Endothelial cell of umbilical vein (primary cell): ENCODE results near the gene TUT7. TPM values are rescaled to one million over a fixed set of nuclear protein-coding genes. Genes with fewer than 3 reads are reported as not detected.

ENCODE experiments used
- BruUV-seq: library from RNA; stranded (reverse); fragments of 400-500 nt; replicated peaks from 2 replicates; lab custom pipeline; 2021; lab: Mats Ljungman, UMichigan
- CTCF ChIA-PET: fragments of 300-600, 350-600 bp; sonication (Branson Sonifier 250); formaldehyde crosslinking; loops from one replicate; lab custom pipeline; 2021; ENCODE audit warnings: antibody characterized with exemption, inconsistent platforms; lab: Charles Lee
- POLR2A ChIA-PET: fragments of 300-600, 350-600 bp; sonication (Branson Sonifier 250); formaldehyde crosslinking; loops from one replicate; lab custom pipeline; 2021; ENCODE audit warnings: antibody characterized with exemption, inconsistent platforms; lab: Charles Lee
- DNase-seq: peaks from one replicate; pipeline ENCODE4 v3.0.0-alpha.2; 2011; ENCODE audit warnings: low read depth, low spot score
- FAIRE-seq: peaks from 2 replicates; lab custom pipeline; 2011; peaks lifted over from hg19 to GRCh38; lab: Jason Lieb, UNC
- H2AFZ ChIP-seq: 2 replicates; pipeline ENCODE4 v1.6.0; 2012; ENCODE audit warnings: low read depth, low read length, control low read depth, inconsistent platforms
- H3K27ac ChIP-seq: 2 replicates; pipeline ENCODE4 v1.5.1; 2011; ENCODE audit warnings: low read depth, mild to moderate bottlenecking, control low read depth, low read length, moderate library complexity; ENCODE audit not compliant: insufficient read depth
- H3K27me3 ChIP-seq, 2 experiments: 2 replicates each; pipeline versions ENCODE4 v1.6.0 to v1.6.1; 2011; ENCODE audit warnings: low read length in 2 of 2, mixed read lengths in 1 of 2; ENCODE audit not compliant: control insufficient read depth in 2 of 2, insufficient read depth in 2 of 2
- H3K36me3 ChIP-seq, 2 experiments: 2 replicates in 1 of 2; 3 replicates in 1 of 2; pipeline ENCODE4 v1.5.1; 2011; ENCODE audit warnings: low read length in 2 of 2, mild to moderate bottlenecking in 1 of 2, moderate library complexity in 1 of 2; ENCODE audit not compliant: control insufficient read depth in 2 of 2, insufficient read depth in 2 of 2; ENCODE audit errors: extremely low read depth in 1 of 2
- H3K4me1 ChIP-seq: 3 replicates; pipeline ENCODE4 v1.5.1; 2011; ENCODE audit warnings: mild to moderate bottlenecking, low read length; ENCODE audit not compliant: control insufficient read depth, insufficient read depth; ENCODE audit errors: extremely low read depth
- H3K4me2 ChIP-seq: 2 replicates; pipeline ENCODE4 v1.6.1; 2011; ENCODE audit warnings: low read length, control low read depth, mixed read lengths; ENCODE audit not compliant: insufficient read depth
- H3K4me3 ChIP-seq, 3 experiments: fragments of 200-600 bp in 1 of 3; sonication (generic), shearing (Covaris generic) in 1 of 3; replicated peaks in 1 of 3; 2 replicates each; pipeline ENCODE4 v1.5.1; 2011 to 2016; ENCODE audit warnings: control low read depth in 3 of 3, low read length in 3 of 3, mild to moderate bottlenecking in 2 of 3, inconsistent platforms in 1 of 3, low read depth in 1 of 3, moderate library complexity in 1 of 3; ENCODE audit not compliant: insufficient read depth in 1 of 3
- H3K79me2 ChIP-seq: 2 replicates; pipeline ENCODE4 v1.6.0; 2012; ENCODE audit warnings: low read length, inconsistent platforms; ENCODE audit not compliant: control insufficient read depth, insufficient read depth
- H3K9ac ChIP-seq: replicated peaks from 2 replicates; pipeline ENCODE3; 2011; ENCODE audit warnings: low read length, control low read depth; ENCODE audit not compliant: insufficient read depth; ENCODE audit errors: extremely low read depth
- H3K9me1 ChIP-seq: replicated peaks from 3 replicates; pipeline ENCODE4 v1.6.0; 2011; ENCODE audit warnings: mild to moderate bottlenecking, low read length; ENCODE audit not compliant: control insufficient read depth, insufficient read depth; ENCODE audit errors: extremely low read depth
- H3K9me3 ChIP-seq: replicated peaks from 2 replicates; pipeline ENCODE4 v1.5.1; 2012; ENCODE audit warnings: low read length, inconsistent platforms; ENCODE audit not compliant: control insufficient read depth, insufficient read depth
- H4K20me1 ChIP-seq: replicated peaks from 2 replicates; pipeline ENCODE3; 2011; ENCODE audit warnings: mild to moderate bottlenecking, low read length; ENCODE audit not compliant: control insufficient read depth, insufficient read depth; ENCODE audit errors: extremely low read depth
- JUN ChIP-seq: IDR thresholded peaks from 2 replicates; pipeline ENCODE4 v1.6.1; 2011; ENCODE audit warnings: borderline replicate concordance, low read depth; ENCODE audit not compliant: insufficient read length, insufficient read depth
- POLR2A ChIP-seq: IDR thresholded peaks from 2 replicates; pipeline ENCODE4 v1.6.1; 2012; ENCODE audit warnings: low read depth, mild to moderate bottlenecking, control low read depth, low read length
- dilution Hi-C: fragments of 300-500 bp; cut with MboI; formaldehyde crosslinking; loops from one replicate; pipeline ENCODE4 v1.15.0; 2019; ENCODE audit warnings: low sequenced_read_pairs; ENCODE audit not compliant: extremely low pct_ligation_motif_present
- intact Hi-C: fragments of 100-400 bp; cut with micrococcal nuclease; formaldehyde crosslinking; loops from one replicate; pipeline ENCODE4 v1.10.0; 2022
- polyA plus RNA-seq, 4 experiments: library from polyadenylated mRNA; depleted of rRNA in 3 of 4; stranded (reverse) in 3 of 4; unstranded in 1 of 4; fragments of >200 nt; gene quantifications; 2 replicates each; pipeline versions ENCODE4 v1.2.1 to v1.2.3, GENCODE V29; 2011 to 2012; ENCODE audit warnings: missing spikeins in 1 of 4
- total RNA-seq: library from RNA; stranded (reverse); gene quantifications from 2 replicates; pipeline ENCODE4 v1.2.3, GENCODE V29; 2021
- TF ChIP-seq, protein P1 (sequence below), 2 donors: IDR thresholded peaks; 1 replicate in 1 of 2; 2 replicates in 1 of 2; pipeline ENCODE4 v1.5.1; 2011; ENCODE audit warnings: low read length in 2 of 2, mild to moderate bottlenecking in 2 of 2, moderate library complexity in 2 of 2, control low read depth in 1 of 2, inconsistent platforms in 1 of 2, low read depth in 1 of 2; ENCODE audit not compliant: insufficient read depth in 1 of 2; ENCODE audit errors: extremely low read depth in 1 of 2

The TUT7 gene
- total and polyA plus RNA-seq, 2 donors (not counting 3 experiments of a cell fraction or from before 2014, with no cell fraction given), result 5.1 to 19.0 TPM

DNA sequence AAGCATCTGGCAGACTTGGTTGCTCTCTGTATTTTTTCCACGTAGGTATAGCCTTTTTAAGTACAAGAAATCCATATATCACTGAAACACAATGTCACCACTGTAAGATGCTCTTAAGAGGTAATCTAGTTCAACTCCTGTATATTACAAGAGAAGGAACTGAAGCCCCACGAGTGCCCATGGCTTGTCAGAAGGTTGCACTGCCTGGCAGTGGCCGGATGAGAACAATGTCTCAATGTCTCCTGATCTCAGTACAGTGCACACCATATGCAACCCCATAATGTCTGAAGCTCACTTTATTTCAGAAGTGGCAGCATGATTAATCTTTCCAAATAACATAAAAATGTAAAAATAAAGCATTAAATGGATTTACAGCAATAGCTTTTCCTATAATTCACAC, 27.7 kb downstream of the TUT7 start:
- dilution Hi-C loops (no loop called here), intact Hi-C loops (no loop called here)
- H3K27me3 ChIP-seq, result no peaks in the 10 kb centered on the region
- TF ChIP-seq JUN (no peak), POLR2A (no peak)
- BruUV-seq, result no TSS peak
- H3K4me2 ChIP-seq, result no peak overlapping the region
- no peaks in the 10 kb centered on the region for H3K9me1 ChIP-seq
- no peak overlapping the region for H3K27ac ChIP-seq
- FAIRE-seq, result no peak
- H4K20me1 ChIP-seq, result no peaks in the 10 kb centered on the region
- ChIA-PET CTCF (interaction anchor here (2.7 kb wide), 1 partner anchor 14 kb away, joined by 8 read pairs; no protein-coding TSS in a partner anchor), POLR2A (no interaction called here)
- H3K79me2 ChIP-seq, result no peaks in the 10 kb centered on the region
- H2AFZ ChIP-seq, result no peak overlapping the region
- no peak overlapping the region for H3K4me3 ChIP-seq
- H3K4me1 ChIP-seq, result peaks cover 13% of the 10 kb centered on the region
- DNase-seq, result no peak
- no peaks in the 10 kb centered on the region for H3K9me3 ChIP-seq
- peaks cover 11 to 12% of the 10 kb centered on the region in 2 experiments for H3K36me3 ChIP-seq
- H3K9ac ChIP-seq, result no peak overlapping the region

DNA sequence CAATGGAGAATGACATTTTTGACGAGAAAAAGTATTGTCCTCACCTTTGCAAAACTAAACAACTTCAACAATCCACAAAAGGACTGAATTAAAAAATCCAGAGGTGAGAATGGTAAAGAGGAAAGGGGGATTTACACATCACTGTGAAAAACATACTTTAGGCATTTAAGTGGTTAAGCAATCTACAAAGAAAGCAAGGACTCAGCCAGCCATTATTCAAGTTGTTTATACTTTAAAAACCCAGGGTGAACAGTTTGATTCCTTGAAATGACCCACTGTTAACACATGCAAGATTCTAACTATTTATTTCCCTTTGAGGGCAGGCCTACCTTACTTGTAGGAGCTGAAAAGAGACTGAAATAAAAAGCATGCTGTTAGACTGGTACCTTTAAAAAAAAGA, 29.3 kb downstream of the TUT7 start:
- H3K36me3 ChIP-seq, result peaks cover 12 to 13% of the 10 kb centered on the region in 2 experiments
- POLR2A ChIA-PET, result no interaction called here
- no peak overlapping the region for H3K9ac ChIP-seq
- no peak for TF ChIP-seq JUN
- TF ChIP-seq, protein P1, sequence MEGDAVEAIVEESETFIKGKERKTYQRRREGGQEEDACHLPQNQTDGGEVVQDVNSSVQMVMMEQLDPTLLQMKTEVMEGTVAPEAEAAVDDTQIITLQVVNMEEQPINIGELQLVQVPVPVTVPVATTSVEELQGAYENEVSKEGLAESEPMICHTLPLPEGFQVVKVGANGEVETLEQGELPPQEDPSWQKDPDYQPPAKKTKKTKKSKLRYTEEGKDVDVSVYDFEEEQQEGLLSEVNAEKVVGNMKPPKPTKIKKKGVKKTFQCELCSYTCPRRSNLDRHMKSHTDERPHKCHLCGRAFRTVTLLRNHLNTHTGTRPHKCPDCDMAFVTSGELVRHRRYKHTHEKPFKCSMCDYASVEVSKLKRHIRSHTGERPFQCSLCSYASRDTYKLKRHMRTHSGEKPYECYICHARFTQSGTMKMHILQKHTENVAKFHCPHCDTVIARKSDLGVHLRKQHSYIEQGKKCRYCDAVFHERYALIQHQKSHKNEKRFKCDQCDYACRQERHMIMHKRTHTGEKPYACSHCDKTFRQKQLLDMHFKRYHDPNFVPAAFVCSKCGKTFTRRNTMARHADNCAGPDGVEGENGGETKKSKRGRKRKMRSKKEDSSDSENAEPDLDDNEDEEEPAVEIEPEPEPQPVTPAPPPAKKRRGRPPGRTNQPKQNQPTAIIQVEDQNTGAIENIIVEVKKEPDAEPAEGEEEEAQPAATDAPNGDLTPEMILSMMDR (IDR thresholded peaks at IDR 0.05; ENCODE audit: extremely low read depth in 1 of 2, insufficient read depth in 1 of 2, low read depth in 1 of 2, low read length in 2 of 2), result no peak
- no peak overlapping the region for H3K4me3 ChIP-seq
- peaks cover 13% of the 10 kb centered on the region for H3K4me1 ChIP-seq
- FAIRE-seq (no peak), DNase-seq (no peak)
- no peaks in the 10 kb centered on the region for H3K9me1 ChIP-seq
- dilution Hi-C loops, result no loop called here
- H3K27ac ChIP-seq, result no peak overlapping the region
- CTCF ChIA-PET, result interaction anchor here (2.7 kb wide), 1 partner anchor 16 kb away, joined by 8 read pairs; no protein-coding TSS in a partner anchor
- H3K79me2 ChIP-seq, result no peaks in the 10 kb centered on the region
- H3K27me3 ChIP-seq, result no peaks in the 10 kb centered on the region
- H3K4me2 ChIP-seq, result no peak overlapping the region
- no peaks in the 10 kb centered on the region for H3K9me3 ChIP-seq
- intact Hi-C loops, result no loop called here
- BruUV-seq, result no TSS peak
- H2AFZ ChIP-seq, result no peak overlapping the region
- no peaks in the 10 kb centered on the region for H4K20me1 ChIP-seq
